WERI-Rb-1 (cell line): Measurements from ENCODE around the gene RASGRF1.

Experiments
- DNase-seq: peaks from one replicate; pipeline ENCODE4 v3.0.0-alpha.2; 2020
- H3K27ac ChIP-seq: fragments of 250-450 bp; sonication (Bioruptor Pico); 2 replicates; pipeline ENCODE4 v1.5.1; 2020; ENCODE audit warnings: mild to moderate bottlenecking, moderate library complexity
- H3K27me3 ChIP-seq: fragments of 250-450 bp; sonication (Bioruptor Pico); 2 replicates; pipeline ENCODE4 v1.5.1; 2021; ENCODE audit warnings: mild to moderate bottlenecking, low read depth, moderate library complexity; ENCODE audit not compliant: insufficient read depth, severe bottlenecking
- H3K36me3 ChIP-seq: fragments of 250-450 bp; sonication (Bioruptor Pico); 2 replicates; pipeline ENCODE4 v1.5.1; 2020; ENCODE audit warnings: mild to moderate bottlenecking, moderate library complexity
- H3K4me3 ChIP-seq: 2 replicates; pipeline ENCODE4 v1.5.1; 2011; ENCODE audit warnings: low read depth, mild to moderate bottlenecking, control low read depth, low read length
- H3K9me3 ChIP-seq: fragments of 250-450 bp; sonication (Bioruptor Pico); 2 replicates; pipeline ENCODE4 v1.5.1; 2021; ENCODE audit warnings: mild to moderate bottlenecking, moderate library complexity; ENCODE audit not compliant: severe bottlenecking
- TF ChIP-seq, protein P1 (sequence below): IDR thresholded peaks from 2 replicates; pipeline ENCODE4 v1.5.1; 2011; ENCODE audit warnings: low read depth, mild to moderate bottlenecking, control low read depth, inconsistent platforms, low read length

Gene RASGRF1

DNA sequence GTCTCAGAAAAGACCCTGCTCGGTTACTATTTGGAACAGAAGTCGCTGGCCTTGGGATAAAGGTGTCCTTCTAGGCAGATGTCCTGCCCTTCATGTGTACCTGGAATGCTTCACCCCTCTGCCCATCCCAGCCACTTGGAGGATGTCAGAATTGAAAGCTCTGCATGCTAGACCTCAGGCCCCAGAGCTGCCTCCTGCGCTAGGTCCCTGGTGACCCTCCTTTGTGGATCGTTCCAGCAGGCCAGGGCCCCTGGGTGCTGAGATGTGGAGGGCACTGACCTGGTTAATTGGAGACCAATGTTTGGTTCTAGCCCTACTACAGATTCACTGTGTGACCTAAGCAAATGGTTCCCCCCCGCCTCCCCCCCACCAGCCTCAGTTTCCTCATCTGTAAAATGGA is 143.1 kb downstream of the RASGRF1 start:
- no peaks in the 10 kb centered on the region for H3K27me3 ChIP-seq
- DNase-seq = no peak
- TF ChIP-seq, protein P1, sequence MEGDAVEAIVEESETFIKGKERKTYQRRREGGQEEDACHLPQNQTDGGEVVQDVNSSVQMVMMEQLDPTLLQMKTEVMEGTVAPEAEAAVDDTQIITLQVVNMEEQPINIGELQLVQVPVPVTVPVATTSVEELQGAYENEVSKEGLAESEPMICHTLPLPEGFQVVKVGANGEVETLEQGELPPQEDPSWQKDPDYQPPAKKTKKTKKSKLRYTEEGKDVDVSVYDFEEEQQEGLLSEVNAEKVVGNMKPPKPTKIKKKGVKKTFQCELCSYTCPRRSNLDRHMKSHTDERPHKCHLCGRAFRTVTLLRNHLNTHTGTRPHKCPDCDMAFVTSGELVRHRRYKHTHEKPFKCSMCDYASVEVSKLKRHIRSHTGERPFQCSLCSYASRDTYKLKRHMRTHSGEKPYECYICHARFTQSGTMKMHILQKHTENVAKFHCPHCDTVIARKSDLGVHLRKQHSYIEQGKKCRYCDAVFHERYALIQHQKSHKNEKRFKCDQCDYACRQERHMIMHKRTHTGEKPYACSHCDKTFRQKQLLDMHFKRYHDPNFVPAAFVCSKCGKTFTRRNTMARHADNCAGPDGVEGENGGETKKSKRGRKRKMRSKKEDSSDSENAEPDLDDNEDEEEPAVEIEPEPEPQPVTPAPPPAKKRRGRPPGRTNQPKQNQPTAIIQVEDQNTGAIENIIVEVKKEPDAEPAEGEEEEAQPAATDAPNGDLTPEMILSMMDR = no peak
- H3K36me3 ChIP-seq = no peaks in the 10 kb centered on the region
- H3K27ac ChIP-seq = no peak overlapping the region; the same call in 1 of the 2 replicates
- H3K9me3 ChIP-seq = no peaks in the 10 kb centered on the region
- H3K4me3 ChIP-seq = no peak overlapping the region

- no peak for DNase-seq
- H3K27me3 ChIP-seq = no peaks in the 10 kb centered on the region
- no peaks in the 10 kb centered on the region for H3K36me3 ChIP-seq
- H3K27ac ChIP-seq = no peak overlapping the region
- H3K4me3 ChIP-seq = no peak overlapping the region
- TF ChIP-seq, protein P1 = no peak
- H3K9me3 ChIP-seq = no peaks in the 10 kb centered on the region
Measured at GRCh38 chr15:78946493-78946892, 144.1 kb downstream of the RASGRF1 start.

GRCh38 chr15:78944669-78945407 is 145.7 kb downstream of the RASGRF1 start, which contains the start of gene CTSH:
TSS of gene CTSH (minus strand) at chr15:78945046. CDS start at chr15:78944981, 65 bp downstream.
- H3K27me3 ChIP-seq = no peaks in the 10 kb centered on the region
- peak within 1 kb of the TSS; percentile 82 for H3K4me3 ChIP-seq
- no peaks in the 10 kb centered on the region for H3K9me3 ChIP-seq
- DNase-seq = peak; percentile 95
- TF ChIP-seq, protein P1 = no peak
- H3K27ac ChIP-seq = peak within 1 kb of the TSS; percentile 74
- H3K36me3 ChIP-seq = no peaks in the 10 kb centered on the region

GRCh38 chr15:78944202-78944625 is 146.4 kb downstream of the RASGRF1 start:
- H3K4me3 ChIP-seq = peak overlapping the region; percentile 82
- no peaks in the 10 kb centered on the region for H3K9me3 ChIP-seq
- H3K36me3 ChIP-seq = no peaks in the 10 kb centered on the region
- H3K27ac ChIP-seq = no peak overlapping the region
- TF ChIP-seq, protein P1 = no peak
- no peaks in the 10 kb centered on the region for H3K27me3 ChIP-seq
- DNase-seq = peak; percentile 26

- no peaks in the 10 kb centered on the region for H3K9me3 ChIP-seq
- DNase-seq = no peak
- no peak overlapping the region for H3K27ac ChIP-seq
- TF ChIP-seq, protein P1 = no peak
- peaks cover 1% of the 10 kb centered on the region for H3K36me3 ChIP-seq
- no peaks in the 10 kb centered on the region for H3K27me3 ChIP-seq
- H3K4me3 ChIP-seq = no peak overlapping the region
Measured at GRCh38 chr15:78943692-78944091, 146.9 kb downstream of the RASGRF1 start.
